HepG2 (cell line): Measurements from ENCODE around the gene RNU6-1.

Source experiments
- RAD21 ChIP-seq: fragments of 450-650 bp; formaldehyde crosslinking; IDR thresholded peaks from 2 replicates; pipeline ENCODE4 v1.5.0; 2020; ENCODE audit warnings: mild to moderate bottlenecking
- ZNF644 ChIP-seq: IDR thresholded peaks from 2 replicates; pipeline ENCODE4 v1.6.1; 2016; ENCODE audit warnings: low read depth

- TF ChIP-seq RAD21, result no peak
- TF ChIP-seq ZNF644, result no peak
Observed at GRCh38 chr15:67812241-67812644, 27.6 kb downstream of the RNU6-1 start.
